Measurements from ENCODE around the gene ATXN7. TPM values are rescaled to one million over a fixed set of nuclear protein-coding genes. Genes with fewer than 3 reads are reported as not detected.
A peak's percentile ranks its signal among the peaks of the same experiment; 100 is the strongest.

Gene ATXN7
- total RNA-seq, 3 donors from 2014 or later: 37.4 to 56.2 (median 47.9) TPM

DNA sequence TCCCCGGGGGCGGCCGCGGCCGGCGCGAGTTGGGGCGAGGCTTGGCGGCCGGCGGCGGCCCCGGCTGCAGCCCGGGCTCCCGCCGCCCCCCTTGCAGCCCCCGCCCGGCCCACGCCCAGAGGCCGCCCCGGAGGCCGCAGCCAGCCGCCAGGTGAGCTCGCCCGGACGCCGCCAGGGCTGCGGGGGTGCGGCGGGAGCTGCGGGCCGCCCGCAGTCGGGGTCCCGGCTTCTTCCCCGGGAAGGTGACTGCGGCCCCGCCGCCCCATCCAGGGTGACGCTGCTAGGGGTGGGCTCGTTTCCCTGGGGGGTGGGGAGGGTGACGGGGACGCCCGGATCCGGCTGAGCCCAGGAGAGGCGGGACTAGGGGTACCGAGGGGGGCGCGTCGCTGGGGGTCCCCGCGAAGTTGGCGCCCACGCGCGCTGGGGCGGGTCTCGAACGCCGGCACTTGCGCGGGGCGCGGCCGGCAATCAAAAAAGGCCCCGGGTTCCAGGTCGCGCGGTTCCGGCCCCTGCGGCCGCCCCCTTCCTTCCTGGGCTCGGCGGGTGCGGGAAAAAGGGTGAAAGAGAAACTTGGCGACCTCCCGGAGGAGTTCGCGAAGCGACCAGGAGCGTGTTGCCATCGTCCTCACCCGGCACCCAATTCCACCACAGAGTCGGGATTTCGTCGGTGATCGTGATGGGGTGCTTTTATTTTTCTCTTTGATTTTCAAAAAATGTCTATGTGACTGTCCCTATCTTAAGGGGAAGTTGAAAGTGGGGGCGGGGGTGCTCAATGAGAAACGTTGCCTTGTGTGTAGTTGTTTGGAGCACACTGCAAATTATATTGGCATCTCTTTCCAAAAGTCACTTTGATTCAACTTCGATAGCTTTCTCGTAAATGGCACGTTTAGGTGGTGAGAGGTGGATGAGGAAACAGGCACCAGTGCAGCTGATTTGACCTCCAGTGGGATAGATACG lies 619 bp downstream of the ATXN7 start:
- Histone ChIP-seq H3K36me3 (no peaks in the 10 kb centered on the region), H3K9me3 (no peaks in the 10 kb centered on the region), H3K27me3 (no peaks in the 10 kb centered on the region), H3K27ac (peak overlapping the region; percentile 90 to 96), H3K4me3 (peak overlapping the region; percentile 88 to 100 (median 97)), H3K4me1 (no peaks in the 10 kb centered on the region)
- TF ChIP-seq, protein P1, sequence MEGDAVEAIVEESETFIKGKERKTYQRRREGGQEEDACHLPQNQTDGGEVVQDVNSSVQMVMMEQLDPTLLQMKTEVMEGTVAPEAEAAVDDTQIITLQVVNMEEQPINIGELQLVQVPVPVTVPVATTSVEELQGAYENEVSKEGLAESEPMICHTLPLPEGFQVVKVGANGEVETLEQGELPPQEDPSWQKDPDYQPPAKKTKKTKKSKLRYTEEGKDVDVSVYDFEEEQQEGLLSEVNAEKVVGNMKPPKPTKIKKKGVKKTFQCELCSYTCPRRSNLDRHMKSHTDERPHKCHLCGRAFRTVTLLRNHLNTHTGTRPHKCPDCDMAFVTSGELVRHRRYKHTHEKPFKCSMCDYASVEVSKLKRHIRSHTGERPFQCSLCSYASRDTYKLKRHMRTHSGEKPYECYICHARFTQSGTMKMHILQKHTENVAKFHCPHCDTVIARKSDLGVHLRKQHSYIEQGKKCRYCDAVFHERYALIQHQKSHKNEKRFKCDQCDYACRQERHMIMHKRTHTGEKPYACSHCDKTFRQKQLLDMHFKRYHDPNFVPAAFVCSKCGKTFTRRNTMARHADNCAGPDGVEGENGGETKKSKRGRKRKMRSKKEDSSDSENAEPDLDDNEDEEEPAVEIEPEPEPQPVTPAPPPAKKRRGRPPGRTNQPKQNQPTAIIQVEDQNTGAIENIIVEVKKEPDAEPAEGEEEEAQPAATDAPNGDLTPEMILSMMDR (IDR thresholded peaks at IDR 0.05): no peak
- TF ChIP-seq POLR2AphosphoS5 (IDR thresholded peaks at IDR 0.05) (no peak), POLR2A (IDR thresholded peaks at IDR 0.05) (no peak)
- no peak for DNase-seq (ENCODE audit: low spot score in 2 of 2)
- intact Hi-C loops (cut with DNase I; ENCODE audit: low total_unique reads): no loop called here

- DNase-seq (ENCODE audit: low spot score in 2 of 2): no peak
- peak overlapping the region; percentile 88 to 100 (median 97) for H3K4me3 ChIP-seq
- no peaks in the 10 kb centered on the region for H3K9me3 ChIP-seq
- intact Hi-C loops (cut with DNase I; ENCODE audit: low total_unique reads): no loop called here
- H3K4me1 ChIP-seq: no peaks in the 10 kb centered on the region
- TF ChIP-seq POLR2A (IDR thresholded peaks at IDR 0.05) (no peak), POLR2AphosphoS5 (IDR thresholded peaks at IDR 0.05) (no peak)
- TF ChIP-seq, protein P1 (IDR thresholded peaks at IDR 0.05): no peak
- no peaks in the 10 kb centered on the region for H3K27me3 ChIP-seq
- H3K27ac ChIP-seq: peak overlapping the region; percentile 90 to 96
- H3K36me3 ChIP-seq: no peaks in the 10 kb centered on the region
These were observed 1.3 kb downstream of the ATXN7 start for GRCh38 chr3:63864965-63865327.

GRCh38 chr3:63867225-63867624 lies 3.6 kb downstream of the ATXN7 start:
- Histone ChIP-seq H3K27me3 (no peaks in the 10 kb centered on the region), H3K27ac (no peak overlapping the region), H3K4me1 (no peaks in the 10 kb centered on the region), H3K36me3 (no peaks in the 10 kb centered on the region), H3K9me3 (no peaks in the 10 kb centered on the region), H3K4me3 (no peak overlapping the region)
- no peak for DNase-seq (ENCODE audit: low spot score in 2 of 2)
- no peak for TF ChIP-seq POLR2AphosphoS5 (IDR thresholded peaks at IDR 0.05)
- no peak for TF ChIP-seq POLR2A (IDR thresholded peaks at IDR 0.05)
- TF ChIP-seq, protein P1 (IDR thresholded peaks at IDR 0.05): no peak
- intact Hi-C loops (cut with DNase I; ENCODE audit: low total_unique reads): no loop called here

DNA sequence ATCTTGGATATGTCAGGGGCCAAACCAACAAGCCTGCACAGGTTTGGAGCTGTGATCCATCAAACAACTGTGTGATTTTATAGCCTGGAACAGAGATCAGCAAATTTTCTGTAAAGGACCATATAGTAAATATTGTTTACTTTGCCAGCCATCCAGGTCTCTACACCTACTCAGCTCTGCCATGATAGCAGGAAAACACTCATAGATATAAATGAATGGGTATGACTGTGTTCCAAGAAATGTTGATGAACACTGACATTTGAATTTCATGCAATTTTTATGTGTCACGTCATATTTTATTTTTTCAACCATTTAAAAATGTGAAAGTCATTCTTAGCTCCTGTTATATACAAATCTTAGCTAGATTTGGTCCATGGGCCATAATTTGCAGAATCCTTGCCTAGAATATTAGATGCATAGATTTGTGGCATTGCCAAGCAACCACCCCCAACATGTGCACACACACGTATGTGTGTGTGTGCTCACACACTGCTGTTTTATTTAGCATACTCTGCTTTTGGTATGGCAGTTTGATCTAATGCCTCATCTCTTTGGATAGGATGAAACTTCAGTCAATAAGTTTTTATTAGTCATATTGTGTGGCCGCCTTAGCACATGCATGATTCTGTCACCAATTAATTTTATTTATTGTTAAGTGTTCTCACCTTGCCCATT lies 6.4 kb downstream of the ATXN7 start:
- intact Hi-C loops (cut with DNase I; ENCODE audit: low total_unique reads): no loop called here
- H3K4me3 ChIP-seq: no peak overlapping the region
- H3K36me3 ChIP-seq: no peaks in the 10 kb centered on the region
- H3K9me3 ChIP-seq: no peaks in the 10 kb centered on the region
- no peak for DNase-seq (ENCODE audit: low spot score in 2 of 2)
- no peak overlapping the region for H3K27ac ChIP-seq
- H3K27me3 ChIP-seq: no peaks in the 10 kb centered on the region
- TF ChIP-seq POLR2A (IDR thresholded peaks at IDR 0.05): no peak
- TF ChIP-seq, protein P1 (IDR thresholded peaks at IDR 0.05): no peak
- TF ChIP-seq POLR2AphosphoS5 (IDR thresholded peaks at IDR 0.05): no peak
- no peaks in the 10 kb centered on the region for H3K4me1 ChIP-seq

DNA sequence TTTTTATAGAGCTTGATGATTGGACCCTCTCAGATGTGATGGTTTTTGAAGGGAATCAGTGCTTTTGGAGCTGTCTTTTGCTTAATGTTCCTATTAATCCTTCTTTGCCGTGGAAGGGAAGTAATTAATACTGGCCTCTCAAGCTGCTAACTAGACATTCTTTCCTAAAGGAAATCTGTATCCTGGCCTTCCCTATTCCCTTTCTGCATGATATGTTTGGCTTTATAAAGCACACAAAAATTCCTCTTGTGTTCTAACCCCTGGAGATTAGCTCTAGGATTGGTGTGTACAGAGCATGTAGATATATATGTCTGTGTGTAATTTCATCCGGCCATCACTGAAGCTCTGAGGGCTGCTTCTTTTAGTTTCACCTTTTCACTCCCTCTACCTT lies 6.9 kb downstream of the ATXN7 start:
- H3K27ac ChIP-seq: no peak overlapping the region
- H3K9me3 ChIP-seq: no peaks in the 10 kb centered on the region
- H3K4me3 ChIP-seq: no peak overlapping the region
- TF ChIP-seq, protein P1 (IDR thresholded peaks at IDR 0.05): no peak
- TF ChIP-seq POLR2A (IDR thresholded peaks at IDR 0.05) (no peak), POLR2AphosphoS5 (IDR thresholded peaks at IDR 0.05) (no peak)
- no peaks in the 10 kb centered on the region for H3K27me3 ChIP-seq
- H3K4me1 ChIP-seq: no peaks in the 10 kb centered on the region
- no peaks in the 10 kb centered on the region for H3K36me3 ChIP-seq
- no peak for DNase-seq (ENCODE audit: low spot score in 2 of 2)
- intact Hi-C loops (cut with DNase I; ENCODE audit: low total_unique reads): no loop called here

Measured in breast epithelium (tissue), 4 donors.